Measurements from ENCODE around the gene PARD6B. TPM values are rescaled to one million over a fixed set of nuclear protein-coding genes. Genes with fewer than 3 reads are reported as not detected.
"Not testable (repeated sequence)": the region's sequence is repeated elsewhere in the genome, so short reads cannot be mapped to it uniquely, and the experiment has no call there.

Gene PARD6B
- total RNA-seq, 2 experiments from 2014 or later: 4.4 to 6.1 TPM

DNA sequence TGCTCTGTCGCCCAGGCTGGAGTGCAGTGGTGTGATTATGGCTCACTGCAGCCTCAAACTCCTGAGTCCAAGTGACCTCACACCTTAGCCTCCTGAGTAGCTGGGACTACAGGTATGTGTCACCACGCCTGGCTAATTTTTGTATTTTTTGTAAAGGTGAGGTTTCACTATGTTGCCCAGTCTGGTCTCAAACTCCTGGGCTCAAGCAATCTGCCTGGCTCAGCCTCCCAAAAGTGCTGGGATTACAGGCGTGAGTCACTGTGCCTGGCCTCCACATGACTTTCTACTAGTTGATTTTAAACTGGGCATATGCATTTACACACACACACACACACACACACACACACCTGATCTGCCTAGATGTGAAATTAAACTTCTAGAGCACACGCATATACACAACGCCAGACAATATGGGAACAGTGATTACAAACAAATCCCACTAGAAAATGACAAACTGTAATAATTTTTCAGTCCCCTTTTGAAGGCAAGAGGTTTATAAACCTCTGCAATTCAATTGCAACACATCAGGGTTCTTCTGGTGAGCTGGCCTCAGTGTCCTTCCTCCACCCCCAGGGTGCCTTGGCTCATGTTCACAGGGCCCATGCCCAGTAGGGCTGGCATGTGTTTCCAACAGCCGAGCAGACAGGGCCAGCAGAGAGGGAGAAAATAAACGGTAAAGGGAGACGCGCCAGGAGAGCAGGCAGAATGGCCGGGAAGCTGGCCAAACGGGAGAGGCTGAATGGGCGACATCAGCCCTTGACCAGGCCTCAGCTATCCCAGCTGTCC, 31.2 kb downstream of the PARD6B start:
- Histone ChIP-seq H3K9me3 (ENCODE audit: low read length) (no peaks in the 10 kb centered on the region), H3K4me2 (ENCODE audit: low read length) (no peak overlapping the region), H3K79me2 (ENCODE audit: insufficient read depth, low read depth, low read length) (peaks cover 15% of the 10 kb centered on the region; the same call in 1 of the 2 replicates), H3K36me3 (ENCODE audit: insufficient read depth, low read length) (no peaks in the 10 kb centered on the region), H3K4me3 (ENCODE audit: low read depth, low read length, poor library complexity, severe bottlenecking) (no peak overlapping the region), H3K9me2 (ENCODE audit: insufficient read depth, low read length) (no peaks in the 10 kb centered on the region), H4K20me1 (ENCODE audit: insufficient read depth, low read length) (no peaks in the 10 kb centered on the region), H3K27ac (ENCODE audit: low read depth, low read length, poor library complexity, severe bottlenecking) (no peak overlapping the region), H3K4me1 (ENCODE audit: insufficient read depth, low read length, poor library complexity, severe bottlenecking) (no peaks in the 10 kb centered on the region), H2AFZ (ENCODE audit: low read length) (no peak overlapping the region)
- ChIA-PET POLR2A (interaction anchor here (0.6 kb wide), 1 partner anchor 616 kb away, joined by 3 read pairs; no protein-coding TSS in a partner anchor), CTCF (ENCODE audit: unreplicated experiment) (no interaction called here)
- intact Hi-C loops (cut with micrococcal nuclease; ENCODE audit: unreplicated experiment): no loop called here
- TF ChIP-seq CTCF (conservative IDR thresholded peaks at IDR 0.05; ENCODE audit: low read length) (no peak), EZH2phosphoT487 (IDR thresholded peaks at IDR 0.05; ENCODE audit: borderline replicate concordance, low read depth, low read length) (no peak)
- no TSS peak for BruUV-seq (replicated peaks)
- DNase-seq (ENCODE audit: low spot score): no peak

- peaks cover 15% of the 10 kb centered on the region; the same call in 1 of the 2 replicates for H3K79me2 ChIP-seq (ENCODE audit: insufficient read depth, low read depth, low read length)
- H2AFZ ChIP-seq (ENCODE audit: low read length); H3K36me3 ChIP-seq (ENCODE audit: insufficient read depth, low read length); H3K4me1 ChIP-seq (ENCODE audit: insufficient read depth, low read length, poor library complexity, severe bottlenecking); H3K9me3 ChIP-seq (ENCODE audit: low read length); H4K20me1 ChIP-seq (ENCODE audit: insufficient read depth, low read length); H3K9me2 ChIP-seq (ENCODE audit: insufficient read depth, low read length); H3K27ac ChIP-seq (ENCODE audit: low read depth, low read length, poor library complexity, severe bottlenecking); BruUV-seq (replicated peaks); intact Hi-C loops (cut with micrococcal nuclease; ENCODE audit: unreplicated experiment); H3K4me3 ChIP-seq (ENCODE audit: low read depth, low read length, poor library complexity, severe bottlenecking); CTCF ChIA-PET (ENCODE audit: unreplicated experiment); DNase-seq (ENCODE audit: low spot score); H3K4me2 ChIP-seq (ENCODE audit: low read length): not testable (repeated sequence)
- POLR2A ChIA-PET: interaction anchor here (0.6 kb wide), 1 partner anchor 615 kb away, joined by 3 read pairs; no protein-coding TSS in a partner anchor
These were observed 32.4 kb downstream of the PARD6B start for GRCh38 chr20:50763550-50764458.

DNA sequence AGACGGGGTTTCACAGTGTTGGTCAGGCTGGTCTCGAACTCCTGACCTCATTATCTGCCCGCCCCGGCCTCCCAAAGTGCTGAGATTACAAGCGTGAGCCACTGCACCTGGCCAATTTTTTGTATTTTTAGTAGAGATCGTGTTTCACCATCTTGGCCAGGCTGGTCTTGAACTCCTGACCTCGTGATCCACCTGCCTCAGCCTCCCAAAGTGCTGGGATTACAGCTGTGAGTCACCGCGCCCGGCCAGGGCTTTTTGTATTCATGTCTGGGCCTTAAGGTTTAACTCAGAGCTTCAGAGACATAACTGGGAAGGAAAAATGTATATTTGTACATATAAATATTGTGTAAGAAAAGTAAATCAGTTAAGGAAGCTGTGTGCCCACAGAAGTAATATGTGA, 33.9 kb downstream of the PARD6B start:
- POLR2A ChIA-PET; H3K4me1 ChIP-seq (ENCODE audit: insufficient read depth, low read length, poor library complexity, severe bottlenecking); H3K36me3 ChIP-seq (ENCODE audit: insufficient read depth, low read length); H3K9me3 ChIP-seq (ENCODE audit: low read length); H3K4me2 ChIP-seq (ENCODE audit: low read length); intact Hi-C loops (cut with micrococcal nuclease; ENCODE audit: unreplicated experiment); H3K9me2 ChIP-seq (ENCODE audit: insufficient read depth, low read length); H3K4me3 ChIP-seq (ENCODE audit: low read depth, low read length, poor library complexity, severe bottlenecking); H3K27ac ChIP-seq (ENCODE audit: low read depth, low read length, poor library complexity, severe bottlenecking); H4K20me1 ChIP-seq (ENCODE audit: insufficient read depth, low read length); BruUV-seq (replicated peaks); CTCF ChIA-PET (ENCODE audit: unreplicated experiment); DNase-seq (ENCODE audit: low spot score); H2AFZ ChIP-seq (ENCODE audit: low read length): not testable (repeated sequence)
- H3K79me2 ChIP-seq (ENCODE audit: insufficient read depth, low read depth, low read length): peaks cover 15% of the 10 kb centered on the region; the same call in 1 of the 2 replicates
